Gastrocnemius medialis (tissue), 4 donors: ENCODE data around the gene KLF8. TPM values are rescaled to one million over a fixed set of nuclear protein-coding genes. Genes with fewer than 3 reads are reported as not detected.

ENCODE experiments used
- ATAC-seq, 2 donors: fragments of 150-250 bp; one replicate each; pipeline ENCODE4 v1.9.1; 2016
- DNase-seq, 2 donors: peaks; one replicate each; pipeline ENCODE4 v3.0.0-alpha.2; 2019
- H3K27ac ChIP-seq, 4 donors: fragments of 200-600 bp; sonication (generic); 1 replicate in 1 of 4; 2 replicates in 3 of 4; pipeline ENCODE4 v1.5.1; 2016 to 2018; ENCODE audit warnings: mild to moderate bottlenecking in 2 of 4, moderate library complexity in 1 of 4
- H3K27me3 ChIP-seq, 3 donors: fragments of 200-600 bp; sonication (generic) in 2 of 3; 1 replicate in 1 of 3; 2 replicates in 2 of 3; pipeline versions ENCODE4 v1.5.1 to v1.6.0; 2016 to 2019; ENCODE audit warnings: mild to moderate bottlenecking in 1 of 3, moderate library complexity in 1 of 3
- H3K36me3 ChIP-seq, 2 donors: fragments of 200-600 bp; sonication (generic) in 1 of 2; one replicate each; pipeline ENCODE4 v1.5.1; 2017 to 2018
- H3K4me1 ChIP-seq, 2 donors: fragments of 200-600 bp; sonication (generic) in 1 of 2; one replicate each; pipeline ENCODE4 v1.5.1; 2016 to 2017; ENCODE audit warnings: mild to moderate bottlenecking in 2 of 2
- H3K4me3 ChIP-seq, 4 donors: fragments of 200-600 bp; sonication (generic) in 3 of 4; 1 replicate in 1 of 4; 2 replicates in 3 of 4; pipeline ENCODE4 v1.5.1; 2016 to 2019; ENCODE audit warnings: mild to moderate bottlenecking in 2 of 4
- H3K9me3 ChIP-seq, 3 donors: fragments of 200-600 bp; sonication (generic) in 2 of 3; 1 replicate in 1 of 3; 2 replicates in 2 of 3; pipeline ENCODE4 v1.5.1; 2016 to 2019
- CTCF ChIP-seq, 5 experiments: fragments of 450-650 bp in 3 of 5; fragments of 200-600 bp in 2 of 5; sonication (generic) in 2 of 5; IDR thresholded peaks in 4 of 5; conservative IDR thresholded peaks in 1 of 5; 1 replicate in 4 of 5; 2 replicates in 1 of 5; pipeline ENCODE4 v1.5.1; 2016 to 2019; ENCODE audit warnings: antibody characterized with exemption in 5 of 5, mild to moderate bottlenecking in 3 of 5, moderate library complexity in 3 of 5
- POLR2A ChIP-seq, 2 donors: fragments of 450-650 bp; IDR thresholded peaks; one replicate each; pipeline ENCODE4 v1.6.1; 2017; ENCODE audit warnings: antibody characterized with exemption in 2 of 2, mild to moderate bottlenecking in 2 of 2, moderate library complexity in 2 of 2
- in situ Hi-C, 4 donors: fragments of 200-750 bp; cut with MboI; loops; one replicate each; pipeline versions ENCODE4 v1.15.0 to v1.8.0; 2017; ENCODE audit warnings: low sequenced_read_pairs in 4 of 4
- intact Hi-C: fragments of 100-400 bp; cut with DNase I; formaldehyde crosslinking; loops from one replicate; pipeline ENCODE4 v1.15.1; 2023; ENCODE audit warnings: low total_unique reads
- total RNA-seq, 4 donors: library from RNA; depleted of rRNA; stranded (reverse); fragments of >200 nt; gene quantifications; one replicate each; pipeline versions ENCODE4 v1.1.0 to v1.2.3, GENCODE V29; 2016

The KLF8 gene
- total RNA-seq, 4 donors from 2014 or later, result 0.70 to 4.2 (median 3.3) TPM

GRCh38 chrX:56253832-56254703 is 21.9 kb downstream of the KLF8 start:
- no peaks in the 10 kb centered on the region for H3K36me3 ChIP-seq
- no peaks in the 10 kb centered on the region for H3K4me1 ChIP-seq
- no peak overlapping the region for H3K27ac ChIP-seq
- intact Hi-C loops, result no loop called here
- no peak for DNase-seq
- H3K9me3 ChIP-seq, result no peaks in the 10 kb centered on the region
- TF ChIP-seq CTCF (IDR thresholded peaks at IDR 0.05 in 4 of 5, conservative IDR thresholded peaks at IDR 0.05 in 1 of 5) (no peak), POLR2A (IDR thresholded peaks at IDR 0.05) (no peak)
- no peak for ATAC-seq
- no peak overlapping the region for H3K4me3 ChIP-seq
- in situ Hi-C loops, result no loop called here
- no peaks in the 10 kb centered on the region for H3K27me3 ChIP-seq

DNA sequence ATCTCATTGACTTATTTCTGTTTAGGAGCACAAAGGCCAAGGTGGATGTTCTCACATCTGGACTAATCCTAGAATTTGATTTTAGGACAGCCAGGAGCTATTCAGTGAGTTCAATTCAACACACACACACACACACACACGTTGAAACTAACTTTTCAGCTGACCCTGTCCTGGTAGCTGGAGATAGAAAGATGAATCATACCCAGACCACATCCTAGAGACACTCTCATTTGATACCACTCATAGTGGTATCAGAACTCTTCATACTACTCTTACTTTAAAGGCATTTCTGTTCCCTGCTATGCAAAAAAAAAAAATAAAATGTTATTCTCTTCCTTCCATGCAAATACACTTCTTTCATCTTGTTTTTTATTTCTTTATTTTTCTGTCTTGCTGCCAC is 36.7 kb downstream of the KLF8 start:
- intact Hi-C loops (no loop called here), in situ Hi-C loops (no loop called here)
- TF ChIP-seq CTCF (IDR thresholded peaks at IDR 0.05 in 4 of 5, conservative IDR thresholded peaks at IDR 0.05 in 1 of 5), result no peak
- TF ChIP-seq POLR2A (IDR thresholded peaks at IDR 0.05), result no peak
- Histone ChIP-seq H3K9me3 (no peaks in the 10 kb centered on the region), H3K4me3 (no peak overlapping the region), H3K36me3 (no peaks in the 10 kb centered on the region), H3K27me3 (no peaks in the 10 kb centered on the region), H3K4me1 (no peaks in the 10 kb centered on the region), H3K27ac (no peak overlapping the region)
- ATAC-seq, result no peak
- DNase-seq, result no peak

DNA sequence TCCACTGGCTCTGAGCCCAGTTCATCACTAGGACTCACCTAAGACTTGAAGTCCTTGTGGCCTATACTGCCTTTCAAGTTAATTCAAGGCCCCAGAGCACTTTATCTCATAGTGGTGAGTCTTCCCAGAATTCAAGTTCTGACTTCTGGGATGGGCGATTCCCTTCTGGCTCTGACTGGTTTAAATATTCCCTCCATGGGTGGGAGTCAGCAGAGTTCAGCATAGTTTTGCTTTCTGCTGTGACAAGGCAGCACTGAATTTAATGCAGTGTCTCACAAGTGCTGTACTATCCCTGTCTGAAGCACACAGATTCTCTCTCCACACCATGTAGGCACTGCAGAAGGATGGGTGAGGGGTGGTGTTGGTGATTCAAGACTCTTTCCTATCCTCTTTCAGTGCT is 46.5 kb downstream of the KLF8 start:
- no peak for ATAC-seq
- Histone ChIP-seq H3K36me3 (no peaks in the 10 kb centered on the region), H3K4me1 (no peaks in the 10 kb centered on the region), H3K27ac (no peak overlapping the region), H3K27me3 (no peaks in the 10 kb centered on the region), H3K9me3 (no peaks in the 10 kb centered on the region), H3K4me3 (no peak overlapping the region)
- intact Hi-C loops, result no loop called here
- in situ Hi-C loops, result loop anchor here in 1 of 4 donors (25.0 kb wide), 1 partner anchor 434 kb away; no protein-coding TSS in a partner anchor
- no peak for TF ChIP-seq POLR2A (IDR thresholded peaks at IDR 0.05)
- DNase-seq, result no peak

- Histone ChIP-seq H3K9me3 (no peaks in the 10 kb centered on the region), H3K36me3 (no peaks in the 10 kb centered on the region), H3K27me3 (no peaks in the 10 kb centered on the region), H3K4me3 (no peak overlapping the region), H3K4me1 (no peaks in the 10 kb centered on the region), H3K27ac (no peak overlapping the region)
- no peak for TF ChIP-seq CTCF (IDR thresholded peaks at IDR 0.05 in 4 of 5, conservative IDR thresholded peaks at IDR 0.05 in 1 of 5)
- TF ChIP-seq POLR2A (IDR thresholded peaks at IDR 0.05), result no peak
- intact Hi-C loops (no loop called here), in situ Hi-C loops (loop anchor here in 1 of 4 donors (25.0 kb wide), 1 partner anchor 432 kb away; no protein-coding TSS in a partner anchor)
- DNase-seq (no peak), ATAC-seq (no peak)
Measured at GRCh38 chrX:56279863-56280262, 47.7 kb downstream of the KLF8 start.

- DNase-seq, result no peak
- Histone ChIP-seq H3K27ac (no peak overlapping the region), H3K27me3 (no peaks in the 10 kb centered on the region), H3K4me3 (no peak overlapping the region), H3K9me3 (no peaks in the 10 kb centered on the region), H3K4me1 (no peaks in the 10 kb centered on the region), H3K36me3 (no peaks in the 10 kb centered on the region)
- intact Hi-C loops (no loop called here), in situ Hi-C loops (loop anchor here in 1 of 4 donors (25.0 kb wide), 1 partner anchor 431 kb away; no protein-coding TSS in a partner anchor)
- TF ChIP-seq CTCF (IDR thresholded peaks at IDR 0.05 in 4 of 5, conservative IDR thresholded peaks at IDR 0.05 in 1 of 5) (no peak), POLR2A (IDR thresholded peaks at IDR 0.05) (no peak)
- no peak for ATAC-seq
Measured at GRCh38 chrX:56281789-56282188, 49.6 kb downstream of the KLF8 start.
